SK-N-MC (cell line): ENCODE results near the gene QRICH2.

ENCODE experiments used
- EZH2 ChIP-seq: fragments of 200-600 bp; sonication (generic); IDR thresholded peaks from one replicate; pipeline ENCODE4 v1.6.1; 2017; ENCODE audit warnings: antibody characterized with exemption
- FOXP2 ChIP-seq: optimal IDR thresholded peaks from 2 replicates; pipeline ENCODE3; 2011; ENCODE audit warnings: mild to moderate bottlenecking, moderate library complexity; ENCODE audit not compliant: insufficient read depth; ENCODE audit errors: extremely low read length, control extremely low read depth
- POLR2AphosphoS5 ChIP-seq: IDR thresholded peaks from 2 replicates; pipeline ENCODE4 v1.6.1; 2012; ENCODE audit warnings: mild to moderate bottlenecking, low read depth, low read length, borderline replicate concordance

GRCh38 chr17:76263896-76264295 is 44.2 kb downstream of the QRICH2 start:
- TF ChIP-seq EZH2: no peak
- no peak for TF ChIP-seq POLR2AphosphoS5
- TF ChIP-seq FOXP2: no peak
